Naive B cell (primary cell): Measurements from ENCODE around the gene C19orf38. TPM values are rescaled to one million over a fixed set of nuclear protein-coding genes. Genes with fewer than 3 reads are reported as not detected.
"Not testable (repeated sequence)": the region's sequence is repeated elsewhere in the genome, so short reads cannot be mapped to it uniquely, and the experiment has no call there.

Source experiments
- ATAC-seq, 2 donors: fragments of 150-1000 bp; cut with Tn5 transposase; 2 replicates each; pipeline ENCODE4 v1.10.0; 2021; ENCODE audit warnings: low read depth in 2 of 2, mild to moderate bottlenecking in 2 of 2, moderate library complexity in 2 of 2
- DNase-seq: peaks from one replicate; pipeline ENCODE4 v3.0.0; 2022
- H3K27ac Mint-ChIP-seq, 6 donors: one replicate each; pipeline ENCODE4 v1.8.0; 2020 to 2022; ENCODE audit warnings: mild to moderate bottlenecking in 6 of 6, mixed read lengths in 6 of 6, moderate library complexity in 5 of 6, inconsistent platforms in 2 of 6
- H3K27me3 Mint-ChIP-seq, 3 donors: one replicate each; pipeline ENCODE4 v1.8.0; 2021 to 2022; ENCODE audit warnings: mixed read lengths in 3 of 3, mild to moderate bottlenecking in 1 of 3
- H3K36me3 Mint-ChIP-seq, 2 donors: one replicate each; pipeline ENCODE4 v1.8.0; 2020 to 2022; ENCODE audit warnings: mixed read lengths in 2 of 2, inconsistent platforms in 1 of 2, mild to moderate bottlenecking in 1 of 2
- H3K4me1 Mint-ChIP-seq, 3 donors: one replicate each; pipeline ENCODE4 v1.8.0; 2020 to 2022; ENCODE audit warnings: mixed read lengths in 3 of 3, inconsistent platforms in 1 of 3, mild to moderate bottlenecking in 1 of 3, moderate library complexity in 1 of 3
- H3K4me3 Mint-ChIP-seq, 8 donors: one replicate each; pipeline ENCODE4 v1.8.0; 2020 to 2022; ENCODE audit warnings: mild to moderate bottlenecking in 8 of 8, mixed read lengths in 8 of 8, moderate library complexity in 8 of 8, inconsistent platforms in 2 of 8
- H3K9me3 Mint-ChIP-seq, 7 donors: one replicate each; pipeline ENCODE4 v1.8.0; 2020 to 2022; ENCODE audit warnings: mixed read lengths in 7 of 7, mild to moderate bottlenecking in 5 of 7, inconsistent platforms in 2 of 7, moderate library complexity in 1 of 7
- polyA plus RNA-seq, 6 donors: library from polyadenylated mRNA; unstranded; fragments of 300-500 nt; fragmentation: Illumina TruSeq; gene quantifications; one replicate each; pipeline ENCODE4 v1.2.3, GENCODE V29; 2021; ENCODE audit warnings: low read depth in 6 of 6

C19orf38 gene
- polyA plus RNA-seq, 6 donors from 2014 or later, result 1.5 to 5.3 (median 1.9) TPM

- ATAC-seq, result no peak
- Mint-ChIP-seq H3K4me3 (no peak overlapping the region), H3K27ac (peak overlapping the region in 2 of 6 donors; percentile 72 to 89), H3K4me1 (peaks cover under 1 to 4% (median 1%) of the 10 kb centered on the region in 3 donors), H3K36me3 (peaks cover 0 to 4% of the 10 kb centered on the region in 2 donors), H3K9me3 (peaks cover 0 to 1% (median 0%) of the 10 kb centered on the region in 7 donors), H3K27me3 (no peaks in the 10 kb centered on the region)
- no peak for DNase-seq
Observed at GRCh38 chr19:10830370-10830769, 17.8 kb upstream of the C19orf38 start.

GRCh38 chr19:10830931-10831779, 17.1 kb upstream of the C19orf38 start:
- Mint-ChIP-seq H3K4me1 (peaks cover 8 to 9% (median 9%) of the 10 kb centered on the region in 3 donors), H3K36me3 (peaks cover 4 to 7% of the 10 kb centered on the region in 2 donors), H3K4me3 (no peak overlapping the region), H3K9me3 (peaks cover 0 to 4% (median under 1%) of the 10 kb centered on the region in 7 donors), H3K27me3 (no peaks in the 10 kb centered on the region), H3K27ac (peak overlapping the region in 3 of 6 donors; percentile 61 to 85 (median 72))
- no peak for ATAC-seq
- DNase-seq, result no peak

GRCh38 chr19:10831987-10832938, 16.0 kb upstream of the C19orf38 start:
- DNase-seq (no peak), ATAC-seq (no peak)
- Mint-ChIP-seq H3K4me3 (no peak overlapping the region), H3K36me3 (peaks cover 5 to 11% of the 10 kb centered on the region in 2 donors), H3K27me3 (no peaks in the 10 kb centered on the region), H3K4me1 (peaks cover 12 to 19% (median 18%) of the 10 kb centered on the region in 3 donors), H3K9me3 (peaks cover 4 to 11% (median 9%) of the 10 kb centered on the region in 7 donors), H3K27ac (peak overlapping the region in 4 of 6 donors; percentile 57 to 97 (median 74))

- Mint-ChIP-seq H3K36me3 (peaks cover 5 to 11% of the 10 kb centered on the region in 2 donors), H3K27ac (no peak overlapping the region), H3K4me3 (peak overlapping the region in 1 of 8 donors; percentile 56), H3K27me3 (no peaks in the 10 kb centered on the region), H3K4me1 (peaks cover 12 to 19% (median 18%) of the 10 kb centered on the region in 3 donors), H3K9me3 (peaks cover 4 to 11% (median 9%) of the 10 kb centered on the region in 7 donors)
- ATAC-seq (no peak), DNase-seq (no peak)
Observed at GRCh38 chr19:10832939-10833296, 15.3 kb upstream of the C19orf38 start.

- peaks cover 5 to 11% of the 10 kb centered on the region in 2 donors for H3K36me3 Mint-ChIP-seq
- no peak for ATAC-seq
- no peaks in the 10 kb centered on the region for H3K27me3 Mint-ChIP-seq
- H3K4me3 Mint-ChIP-seq, result peak overlapping the region; percentile 90 to 100 (median 99)
- no peak for DNase-seq
- H3K27ac Mint-ChIP-seq, result peak overlapping the region; percentile 99 to 100 (median 100)
- H3K9me3 Mint-ChIP-seq, result peaks cover 4 to 19% (median 9%) of the 10 kb centered on the region in 7 donors
- H3K4me1 Mint-ChIP-seq, result peaks cover 12 to 19% (median 18%) of the 10 kb centered on the region in 3 donors
Observed at GRCh38 chr19:10835089-10835753, 13.0 kb upstream of the C19orf38 start.

- DNase-seq (peak; percentile 93), ATAC-seq (peak; percentile 88 to 89)
- peak within 1 kb of the TSS; percentile 99 to 100 (median 100) for H3K27ac Mint-ChIP-seq
- peak within 1 kb of the TSS; percentile 90 to 100 (median 99) for H3K4me3 Mint-ChIP-seq
- H3K27me3 Mint-ChIP-seq, result no peaks in the 10 kb centered on the region
- peaks cover 12 to 19% (median 18%) of the 10 kb centered on the region in 3 donors for H3K4me1 Mint-ChIP-seq
- H3K36me3 Mint-ChIP-seq, result peaks cover 5 to 11% of the 10 kb centered on the region in 2 donors
- H3K9me3 Mint-ChIP-seq, result peaks cover 4 to 19% (median 9%) of the 10 kb centered on the region in 7 donors
Observed at GRCh38 chr19:10835754-10836478, 12.3 kb upstream of the C19orf38 start, which contains the start of gene TMED1. TMED1 (minus strand) TSS chr19:10836212; CDS start chr19:10836191, 21 bp downstream.

- Mint-ChIP-seq H3K36me3 (peaks cover 5 to 11% of the 10 kb centered on the region in 2 donors), H3K4me3 (peak overlapping the region; percentile 90 to 100 (median 99)), H3K9me3 (peaks cover 4 to 19% (median 9%) of the 10 kb centered on the region in 7 donors), H3K27ac (peak overlapping the region; percentile 99 to 100 (median 100)), H3K27me3 (no peaks in the 10 kb centered on the region), H3K4me1 (peaks cover 12 to 19% (median 18%) of the 10 kb centered on the region in 3 donors)
- no peak for DNase-seq
- ATAC-seq, result peak; percentile 29 to 42
Observed at GRCh38 chr19:10836479-10837330, 11.5 kb upstream of the C19orf38 start.

GRCh38 chr19:10837649-10838048, 10.6 kb upstream of the C19orf38 start:
- not testable (repeated sequence) for DNase-seq, ATAC-seq, H3K27me3 Mint-ChIP-seq
- Mint-ChIP-seq H3K9me3 (peaks cover 4 to 19% (median 9%) of the 10 kb centered on the region in 7 donors), H3K4me3 (peak overlapping the region in 2 of 8 donors; percentile 3 to 25), H3K4me1 (peaks cover 12 to 19% (median 18%) of the 10 kb centered on the region in 3 donors), H3K36me3 (peaks cover 5 to 11% of the 10 kb centered on the region in 2 donors), H3K27ac (peak overlapping the region in 1 of 6 donors; percentile 49)

- peaks cover 4 to 19% (median 9%) of the 10 kb centered on the region in 7 donors for H3K9me3 Mint-ChIP-seq
- DNase-seq (no peak), ATAC-seq (no peak)
- peak overlapping the region in 3 of 8 donors; percentile 19 to 64 (median 55) for H3K4me3 Mint-ChIP-seq
- peak overlapping the region in 1 of 6 donors; percentile 49 for H3K27ac Mint-ChIP-seq
- H3K36me3 Mint-ChIP-seq, result peaks cover 5 to 11% of the 10 kb centered on the region in 2 donors
- peaks cover 0 to under 1% (median 0%) of the 10 kb centered on the region in 3 donors for H3K27me3 Mint-ChIP-seq
- peaks cover 12 to 19% (median 18%) of the 10 kb centered on the region in 3 donors for H3K4me1 Mint-ChIP-seq
Observed at GRCh38 chr19:10838377-10838776, 9.8 kb upstream of the C19orf38 start.

- Mint-ChIP-seq H3K36me3 (peaks cover 5 to 11% of the 10 kb centered on the region in 2 donors), H3K27ac (peak overlapping the region in 1 of 6 donors; percentile 63), H3K27me3 (peaks cover 0 to 5% (median 0%) of the 10 kb centered on the region in 3 donors), H3K4me1 (peaks cover 12 to 19% (median 18%) of the 10 kb centered on the region in 3 donors), H3K9me3 (peaks cover 4 to 19% (median 9%) of the 10 kb centered on the region in 7 donors), H3K4me3 (peak overlapping the region in 1 of 8 donors; percentile 25)
- no peak for ATAC-seq
- DNase-seq, result no peak
Observed at GRCh38 chr19:10839114-10840050, 8.8 kb upstream of the C19orf38 start.
